Stomach (tissue), 4 donors: ENCODE measurements around the gene ECM2.

Source experiments
- POLR2A ChIP-seq, 4 donors: fragments of 450-650 bp; IDR thresholded peaks; one replicate each; pipeline ENCODE4 v1.6.1; 2016; ENCODE audit warnings: antibody characterized with exemption in 4 of 4, control low read depth in 2 of 4, mild to moderate bottlenecking in 1 of 4, moderate library complexity in 1 of 4
- TF ChIP-seq, protein P1 (sequence below), 7 experiments: fragments of 450-650 bp in 4 of 7; fragments of 200-600 bp in 3 of 7; sonication (generic) in 3 of 7; IDR thresholded peaks; one replicate each; pipeline ENCODE4 v1.5.1; 2016 to 2019; ENCODE audit warnings: antibody characterized with exemption in 7 of 7, control low read depth in 2 of 7, mild to moderate bottlenecking in 1 of 7

DNA sequence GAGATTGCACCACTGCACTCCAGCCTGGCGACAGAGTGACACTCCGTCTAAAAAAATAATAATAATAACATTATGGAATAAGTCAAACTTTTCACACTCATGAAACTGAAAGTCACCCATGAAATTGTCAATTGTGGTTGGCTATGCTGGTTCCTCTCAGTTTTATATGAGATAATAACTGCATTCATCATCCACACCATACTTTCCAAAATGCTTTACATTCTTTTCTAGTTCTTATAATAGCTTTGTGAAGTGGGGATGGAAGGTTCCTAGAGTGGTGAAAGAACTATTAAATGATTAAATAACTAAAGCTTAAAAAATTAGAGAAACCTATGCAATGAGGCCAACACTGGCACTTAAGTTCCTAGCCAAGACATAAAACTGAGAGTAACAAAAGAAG lies 40.9 kb downstream of the ECM2 start:
- TF ChIP-seq, protein P1, sequence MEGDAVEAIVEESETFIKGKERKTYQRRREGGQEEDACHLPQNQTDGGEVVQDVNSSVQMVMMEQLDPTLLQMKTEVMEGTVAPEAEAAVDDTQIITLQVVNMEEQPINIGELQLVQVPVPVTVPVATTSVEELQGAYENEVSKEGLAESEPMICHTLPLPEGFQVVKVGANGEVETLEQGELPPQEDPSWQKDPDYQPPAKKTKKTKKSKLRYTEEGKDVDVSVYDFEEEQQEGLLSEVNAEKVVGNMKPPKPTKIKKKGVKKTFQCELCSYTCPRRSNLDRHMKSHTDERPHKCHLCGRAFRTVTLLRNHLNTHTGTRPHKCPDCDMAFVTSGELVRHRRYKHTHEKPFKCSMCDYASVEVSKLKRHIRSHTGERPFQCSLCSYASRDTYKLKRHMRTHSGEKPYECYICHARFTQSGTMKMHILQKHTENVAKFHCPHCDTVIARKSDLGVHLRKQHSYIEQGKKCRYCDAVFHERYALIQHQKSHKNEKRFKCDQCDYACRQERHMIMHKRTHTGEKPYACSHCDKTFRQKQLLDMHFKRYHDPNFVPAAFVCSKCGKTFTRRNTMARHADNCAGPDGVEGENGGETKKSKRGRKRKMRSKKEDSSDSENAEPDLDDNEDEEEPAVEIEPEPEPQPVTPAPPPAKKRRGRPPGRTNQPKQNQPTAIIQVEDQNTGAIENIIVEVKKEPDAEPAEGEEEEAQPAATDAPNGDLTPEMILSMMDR (IDR thresholded peaks at IDR 0.05): no peak
- no peak for TF ChIP-seq POLR2A (IDR thresholded peaks at IDR 0.05)
